GM12875 (cell line): ENCODE measurements around the gene ATP1A2.
"Not testable (repeated sequence)": the region's sequence is repeated elsewhere in the genome, so short reads cannot be mapped to it uniquely, and the experiment has no call there.

Experiments
- H3K4me3 ChIP-seq: one replicate; pipeline ENCODE4 v1.5.1; 2011; ENCODE audit warnings: low read depth, low read length, control low read depth
- CTCF ChIP-seq: IDR thresholded peaks from 2 replicates; pipeline ENCODE4 v1.5.1; 2011; ENCODE audit warnings: low read depth, mild to moderate bottlenecking, control low read depth, inconsistent platforms, low read length, moderate library complexity, borderline replicate concordance; ENCODE audit not compliant: insufficient read depth

The ATP1A2 gene

GRCh38 chr1:160103658-160104408, 11.7 kb upstream of the ATP1A2 start:
- H3K4me3 ChIP-seq: no peak overlapping the region
- TF ChIP-seq CTCF: no peak

- no peak overlapping the region for H3K4me3 ChIP-seq
- no peak for TF ChIP-seq CTCF
Observed at GRCh38 chr1:160104486-160104885, 11.1 kb upstream of the ATP1A2 start.

GRCh38 chr1:160105155-160105554, 10.4 kb upstream of the ATP1A2 start:
- H3K4me3 ChIP-seq: no peak overlapping the region
- no peak for TF ChIP-seq CTCF

- no peak for TF ChIP-seq CTCF
- no peak overlapping the region for H3K4me3 ChIP-seq
Observed at GRCh38 chr1:160107512-160107911, 8.0 kb upstream of the ATP1A2 start.

GRCh38 chr1:160108888-160109662, 6.5 kb upstream of the ATP1A2 start:
- TF ChIP-seq CTCF: peak; percentile 51; the same call in 1 of the 2 replicates
- no peak overlapping the region for H3K4me3 ChIP-seq

- TF ChIP-seq CTCF: no peak
- no peak overlapping the region for H3K4me3 ChIP-seq
Observed at GRCh38 chr1:160109686-160110085, 5.9 kb upstream of the ATP1A2 start.

GRCh38 chr1:160111462-160111861, 4.1 kb upstream of the ATP1A2 start:
- not testable (repeated sequence) for H3K4me3 ChIP-seq
